ENCODE measurements around the gene ERMAP.

DNA sequence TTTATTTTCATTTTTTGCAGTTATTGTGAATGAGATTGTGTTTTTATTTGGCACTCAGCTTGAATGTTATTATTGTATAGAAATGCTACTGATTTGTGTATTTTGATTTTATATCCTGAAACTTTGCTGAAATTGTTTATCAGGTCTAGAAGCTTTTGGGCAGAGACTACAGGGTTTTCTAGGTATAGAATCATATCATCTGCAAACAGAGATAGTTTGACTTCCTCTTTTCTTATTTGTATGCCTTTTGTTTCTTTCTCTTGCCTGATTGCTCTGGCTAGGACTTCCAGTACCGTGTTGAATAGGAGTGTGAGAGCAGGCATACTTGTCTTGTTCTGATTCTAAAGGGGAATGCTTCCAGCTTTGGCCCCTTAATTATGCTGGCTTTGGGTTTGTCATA, 56.7 kb downstream of the ERMAP start:
- TF ChIP-seq, protein P1, sequence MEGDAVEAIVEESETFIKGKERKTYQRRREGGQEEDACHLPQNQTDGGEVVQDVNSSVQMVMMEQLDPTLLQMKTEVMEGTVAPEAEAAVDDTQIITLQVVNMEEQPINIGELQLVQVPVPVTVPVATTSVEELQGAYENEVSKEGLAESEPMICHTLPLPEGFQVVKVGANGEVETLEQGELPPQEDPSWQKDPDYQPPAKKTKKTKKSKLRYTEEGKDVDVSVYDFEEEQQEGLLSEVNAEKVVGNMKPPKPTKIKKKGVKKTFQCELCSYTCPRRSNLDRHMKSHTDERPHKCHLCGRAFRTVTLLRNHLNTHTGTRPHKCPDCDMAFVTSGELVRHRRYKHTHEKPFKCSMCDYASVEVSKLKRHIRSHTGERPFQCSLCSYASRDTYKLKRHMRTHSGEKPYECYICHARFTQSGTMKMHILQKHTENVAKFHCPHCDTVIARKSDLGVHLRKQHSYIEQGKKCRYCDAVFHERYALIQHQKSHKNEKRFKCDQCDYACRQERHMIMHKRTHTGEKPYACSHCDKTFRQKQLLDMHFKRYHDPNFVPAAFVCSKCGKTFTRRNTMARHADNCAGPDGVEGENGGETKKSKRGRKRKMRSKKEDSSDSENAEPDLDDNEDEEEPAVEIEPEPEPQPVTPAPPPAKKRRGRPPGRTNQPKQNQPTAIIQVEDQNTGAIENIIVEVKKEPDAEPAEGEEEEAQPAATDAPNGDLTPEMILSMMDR (IDR thresholded peaks at IDR 0.05): no peak
- no peak for TF ChIP-seq POLR2A (IDR thresholded peaks at IDR 0.05)
